SK-N-SH (cell line): ENCODE measurements around the gene PAWR.

Source experiments
- CHD2 ChIP-seq: fragments of 150-350 bp; IDR thresholded peaks from 2 replicates; pipeline ENCODE4 v1.6.1; 2018; ENCODE audit warnings: low read length; ENCODE audit not compliant: partially characterized antibody
- EP300 ChIP-seq, 2 experiments: IDR thresholded peaks; 2 replicates each; pipeline versions ENCODE4 v1.4.0 to v1.6.1; 2012; ENCODE audit warnings: borderline replicate concordance in 1 of 2, low read depth in 1 of 2, low read length in 1 of 2
- FOXJ3 ChIP-seq: sonication (generic); formaldehyde crosslinking; IDR thresholded peaks from 2 replicates; pipeline ENCODE4 v1.5.1; 2020; ENCODE audit warnings: mild to moderate bottlenecking, missing genetic modification reagents
- POLR2AphosphoS5 ChIP-seq: IDR thresholded peaks from 2 replicates; pipeline ENCODE4 v1.6.1; 2012; ENCODE audit warnings: low read depth, low read length
- RAD21 ChIP-seq: IDR thresholded peaks from 2 replicates; pipeline ENCODE4 v1.6.1; 2012; ENCODE audit warnings: mild to moderate bottlenecking, low read length
- RCOR1 ChIP-seq: fragments of 150-350 bp; IDR thresholded peaks from 2 replicates; pipeline ENCODE4 v1.6.1; 2017; ENCODE audit warnings: antibody characterized with exemption, low read length
- YY1 ChIP-seq: IDR thresholded peaks from 2 replicates; pipeline ENCODE4 v1.4.0; 2012; ENCODE audit warnings: low read depth, mild to moderate bottlenecking
- TF ChIP-seq, protein P1 (sequence below): fragments of 200-600 bp; sonication (generic); IDR thresholded peaks from 2 replicates; pipeline ENCODE4 v1.6.1; 2017; ENCODE audit warnings: antibody characterized with exemption, mild to moderate bottlenecking, moderate library complexity

- TF ChIP-seq RCOR1 (no peak), POLR2AphosphoS5 (no peak), YY1 (no peak), EP300 (IDR thresholded peaks at IDR 0.05; ENCODE audit: borderline replicate concordance in 1 of 2, low read depth in 1 of 2, low read length in 1 of 2) (no peak), FOXJ3 (CRISPR knock-in tag) (no peak), RAD21 (no peak), CHD2 (no peak)
- TF ChIP-seq, protein P1, sequence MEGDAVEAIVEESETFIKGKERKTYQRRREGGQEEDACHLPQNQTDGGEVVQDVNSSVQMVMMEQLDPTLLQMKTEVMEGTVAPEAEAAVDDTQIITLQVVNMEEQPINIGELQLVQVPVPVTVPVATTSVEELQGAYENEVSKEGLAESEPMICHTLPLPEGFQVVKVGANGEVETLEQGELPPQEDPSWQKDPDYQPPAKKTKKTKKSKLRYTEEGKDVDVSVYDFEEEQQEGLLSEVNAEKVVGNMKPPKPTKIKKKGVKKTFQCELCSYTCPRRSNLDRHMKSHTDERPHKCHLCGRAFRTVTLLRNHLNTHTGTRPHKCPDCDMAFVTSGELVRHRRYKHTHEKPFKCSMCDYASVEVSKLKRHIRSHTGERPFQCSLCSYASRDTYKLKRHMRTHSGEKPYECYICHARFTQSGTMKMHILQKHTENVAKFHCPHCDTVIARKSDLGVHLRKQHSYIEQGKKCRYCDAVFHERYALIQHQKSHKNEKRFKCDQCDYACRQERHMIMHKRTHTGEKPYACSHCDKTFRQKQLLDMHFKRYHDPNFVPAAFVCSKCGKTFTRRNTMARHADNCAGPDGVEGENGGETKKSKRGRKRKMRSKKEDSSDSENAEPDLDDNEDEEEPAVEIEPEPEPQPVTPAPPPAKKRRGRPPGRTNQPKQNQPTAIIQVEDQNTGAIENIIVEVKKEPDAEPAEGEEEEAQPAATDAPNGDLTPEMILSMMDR: no peak
Observed at GRCh38 chr12:79615596-79616560, 74.9 kb downstream of the PAWR start.
